ENCODE data around the gene UBR1.

GRCh38 chr15:43132830-43133429 lies 27.1 kb upstream of the UBR1 start:
- TF ChIP-seq CTCF (IDR thresholded peaks at IDR 0.05), result no peak
- no peak for TF ChIP-seq POLR2A (IDR thresholded peaks at IDR 0.05)

Measured in prostate gland (tissue), 2 donors.